Measurements from ENCODE around the gene SRC. TPM values are rescaled to one million over a fixed set of nuclear protein-coding genes. Genes with fewer than 3 reads are reported as not detected.

Gene SRC
- total RNA-seq, 1 donor from 2014 or later: 210 TPM

- no peak for DNase-seq (ENCODE audit: low spot score)
Observed at GRCh38 chr20:37408302-37409193, 62.6 kb downstream of the SRC start.

- no peak for DNase-seq (ENCODE audit: low spot score)
Observed at GRCh38 chr20:37411408-37412219, 65.7 kb downstream of the SRC start.

GRCh38 chr20:37413023-37413334 lies 67.0 kb downstream of the SRC start:
- no peak for DNase-seq (ENCODE audit: low spot score)

- no peak for DNase-seq (ENCODE audit: low spot score)
Observed at GRCh38 chr20:37413379-37413778, 67.4 kb downstream of the SRC start.

DNA sequence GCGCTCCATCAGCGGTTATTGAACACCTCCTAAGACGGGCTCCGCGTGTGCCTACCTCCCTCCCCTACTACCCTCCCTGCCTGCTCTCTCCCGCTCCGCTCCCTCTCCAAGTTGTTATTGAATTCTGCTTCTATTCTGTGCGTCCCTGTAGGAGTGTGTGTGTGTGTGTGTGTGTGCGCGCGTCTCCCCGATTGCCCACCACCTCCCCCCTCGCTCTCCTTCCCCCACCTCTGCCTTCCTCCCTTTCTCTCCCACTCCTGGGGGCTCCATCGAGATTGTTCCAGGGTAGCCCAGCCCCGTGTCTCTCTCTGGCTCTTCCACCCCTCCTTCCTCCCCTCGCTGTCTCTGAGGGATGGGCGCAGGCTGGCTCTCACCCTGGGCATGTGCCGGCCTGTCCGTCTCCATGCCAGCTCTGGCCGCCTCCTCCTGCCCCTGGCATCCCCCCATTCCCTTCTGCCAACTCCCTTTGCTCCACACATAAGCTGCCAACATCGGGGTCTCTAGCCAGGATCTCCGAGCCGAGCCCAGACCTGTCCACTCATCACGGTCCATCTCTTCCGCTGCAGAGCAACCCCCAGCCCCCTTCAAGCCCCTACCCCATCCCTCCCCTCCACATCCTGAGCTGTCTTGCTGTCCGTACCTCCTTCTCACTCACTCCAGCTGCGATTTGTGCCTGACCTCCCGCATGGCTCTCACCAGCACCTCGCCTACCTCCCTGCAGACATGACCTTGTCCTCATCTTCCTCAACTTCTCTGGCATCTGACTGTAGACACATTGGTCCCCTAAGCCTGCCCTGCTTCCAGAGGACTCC lies 68.5 kb downstream of the SRC start:
- DNase-seq (ENCODE audit: low spot score): no peak

- no peak for DNase-seq (ENCODE audit: low spot score)
Observed at GRCh38 chr20:37415118-37416085, 69.5 kb downstream of the SRC start.

GRCh38 chr20:37416100-37416847 lies 70.3 kb downstream of the SRC start:
- DNase-seq (ENCODE audit: low spot score): no peak

DNA sequence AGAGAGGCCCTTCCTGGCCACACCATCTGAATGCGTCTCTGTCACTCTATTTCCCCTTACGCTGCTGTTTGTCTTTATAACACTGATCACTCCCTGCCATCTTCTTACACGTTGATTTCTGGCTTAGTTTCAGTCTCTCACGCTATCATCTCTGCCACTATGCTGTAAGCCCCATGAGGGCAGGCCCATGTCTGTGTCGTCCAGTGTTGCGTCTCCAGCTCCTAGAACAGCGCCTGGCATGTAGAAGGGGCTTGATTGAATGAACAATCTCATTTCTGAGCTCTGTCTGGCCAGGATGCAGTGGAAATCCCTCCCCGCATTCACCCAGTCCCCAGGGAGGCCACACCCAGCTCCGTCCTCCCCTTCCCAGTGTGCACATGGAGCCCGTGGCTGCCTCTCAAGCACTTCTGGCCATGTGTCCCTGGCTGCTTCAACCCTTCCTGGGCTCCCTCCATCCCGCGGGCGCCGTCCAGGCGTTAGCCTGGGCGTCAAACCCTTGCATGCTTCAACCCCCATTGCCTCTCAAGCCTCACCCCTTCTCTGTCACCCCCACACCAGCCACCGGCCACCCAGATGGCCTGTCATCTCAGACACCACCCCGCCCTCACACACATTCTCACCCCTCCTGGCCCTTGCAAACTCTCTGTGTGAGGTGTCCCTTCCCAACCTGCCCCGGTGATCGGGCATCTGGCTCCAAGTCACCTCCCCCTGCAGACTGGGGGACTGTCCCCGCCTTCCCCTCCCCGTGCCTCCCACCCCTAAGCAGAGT lies 71.1 kb downstream of the SRC start:
- DNase-seq (ENCODE audit: low spot score): no peak

DNA sequence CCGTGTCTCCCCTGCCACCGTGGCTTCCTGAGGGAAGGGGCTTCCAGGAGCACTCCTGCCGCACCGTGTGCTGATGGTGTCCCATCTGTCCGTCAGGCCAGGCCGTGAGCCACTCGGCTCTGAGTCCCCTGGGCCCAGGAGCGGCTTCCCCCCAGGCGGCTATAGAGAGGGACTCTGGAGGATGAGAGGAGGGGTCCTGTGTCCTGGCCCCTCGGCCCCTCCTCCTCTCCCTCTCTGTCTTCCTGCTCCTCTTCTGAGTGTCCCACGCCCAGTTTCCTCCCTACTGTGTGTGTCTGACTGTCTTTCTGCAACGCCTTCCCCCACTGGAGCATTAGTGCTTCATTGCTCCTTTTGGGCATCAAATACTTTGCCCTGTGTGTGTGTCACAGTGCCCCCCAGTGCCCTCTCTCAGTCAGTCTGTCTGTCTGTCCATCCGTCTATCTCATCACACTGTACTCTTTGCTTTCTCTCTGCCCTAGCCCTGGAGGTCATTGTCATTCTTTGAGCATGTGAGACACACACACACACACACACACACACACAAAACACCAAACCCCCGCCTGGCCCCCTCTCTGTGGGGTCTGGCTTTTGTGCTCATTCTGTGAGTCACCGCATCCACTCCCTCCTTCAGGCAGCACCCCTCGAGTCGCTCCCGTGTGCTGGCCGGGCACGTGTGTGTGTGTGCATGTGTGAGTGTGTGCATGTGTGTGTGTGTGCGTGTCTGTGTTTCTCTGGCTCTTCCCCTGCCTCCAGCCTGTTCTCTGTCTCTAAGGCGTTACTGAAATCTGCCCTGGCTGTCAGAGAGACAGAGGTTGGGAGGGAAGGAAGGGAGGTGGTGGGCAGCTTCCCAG lies 71.9 kb downstream of the SRC start:
- DNase-seq (ENCODE audit: low spot score): no peak

GRCh38 chr20:37418591-37419109 lies 72.7 kb downstream of the SRC start:
- DNase-seq (ENCODE audit: low spot score): no peak

DNA sequence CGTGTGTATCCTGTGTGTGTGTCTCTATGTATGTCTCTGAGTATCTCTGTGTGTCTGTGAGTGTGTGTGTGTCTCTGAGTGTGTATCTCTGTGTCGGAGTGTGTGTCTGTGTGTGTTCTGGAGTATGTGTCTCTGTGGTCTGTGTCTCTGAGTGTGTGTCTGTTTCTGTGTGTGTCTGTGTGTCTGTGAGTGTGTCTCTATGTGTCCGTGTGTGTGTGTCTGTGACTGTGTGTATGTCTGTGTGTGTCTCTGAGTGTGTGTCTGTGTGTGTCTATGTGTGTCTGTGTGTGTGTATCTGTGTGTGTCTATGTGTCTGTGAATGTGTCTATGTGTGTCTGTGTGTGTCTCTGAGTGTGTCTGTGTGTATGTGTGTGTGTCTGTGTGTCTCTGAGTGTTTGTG lies 73.4 kb downstream of the SRC start:
- DNase-seq (ENCODE audit: low spot score): no peak

GRCh38 chr20:37419774-37420542 lies 74.0 kb downstream of the SRC start:
- no peak for DNase-seq (ENCODE audit: low spot score)

DNA sequence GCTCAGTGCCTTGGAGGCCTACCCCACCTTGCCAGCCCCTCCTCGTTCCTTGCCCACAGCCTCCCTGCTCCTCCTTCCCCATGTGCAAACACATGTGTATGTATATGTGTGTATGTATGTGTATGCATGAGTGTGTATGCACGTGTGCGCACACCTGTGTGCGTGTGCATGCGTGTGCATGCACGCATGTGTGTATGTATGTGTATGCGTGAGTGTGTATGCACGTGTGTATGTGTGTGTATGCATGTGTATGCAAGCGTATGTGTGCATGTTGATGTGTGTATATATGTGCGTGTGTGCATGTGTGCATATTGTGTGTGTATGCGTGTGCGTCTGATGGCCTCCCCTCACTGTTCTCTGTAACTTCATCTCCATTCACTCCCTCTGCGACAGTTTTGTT lies 74.7 kb downstream of the SRC start:
- DNase-seq (ENCODE audit: low spot score): no peak

- DNase-seq (ENCODE audit: low spot score): no peak
Observed at GRCh38 chr20:37421060-37421905, 75.3 kb downstream of the SRC start.

GRCh38 chr20:37421988-37422387 lies 76.0 kb downstream of the SRC start:
- DNase-seq (ENCODE audit: low spot score): no peak

DNA sequence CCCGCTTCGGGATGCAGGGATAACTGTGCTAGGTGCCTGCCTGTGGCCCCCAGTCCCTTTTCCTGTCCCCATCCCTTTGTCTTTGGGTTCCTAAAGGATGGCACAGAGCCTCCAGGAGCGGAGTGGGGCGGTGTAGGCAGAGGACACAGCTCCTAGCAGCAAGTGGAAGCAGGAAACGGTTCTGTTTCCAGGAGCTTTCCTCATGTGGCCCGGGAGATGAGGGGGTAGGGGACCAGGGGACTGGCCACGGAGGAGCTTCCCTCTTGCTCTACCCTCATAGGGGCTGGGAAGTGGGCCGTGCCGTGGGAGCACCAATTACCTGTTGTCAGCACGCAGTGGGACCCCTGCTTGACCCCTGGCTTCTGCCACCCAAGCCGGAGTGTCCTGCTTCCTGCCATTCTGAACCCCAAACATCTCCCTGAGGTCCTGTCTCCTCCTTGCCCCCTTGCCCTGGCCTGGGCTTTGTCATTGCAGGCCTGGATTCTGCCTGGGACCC lies 76.9 kb downstream of the SRC start:
- DNase-seq (ENCODE audit: low spot score): no peak

Data from mucosa of gallbladder (tissue), 1 donor.